ENCODE measurements around the gene PRSS8.
"Not testable (repeated sequence)": the region's sequence is repeated elsewhere in the genome, so short reads cannot be mapped to it uniquely, and the experiment has no call there.

The PRSS8 gene

DNA sequence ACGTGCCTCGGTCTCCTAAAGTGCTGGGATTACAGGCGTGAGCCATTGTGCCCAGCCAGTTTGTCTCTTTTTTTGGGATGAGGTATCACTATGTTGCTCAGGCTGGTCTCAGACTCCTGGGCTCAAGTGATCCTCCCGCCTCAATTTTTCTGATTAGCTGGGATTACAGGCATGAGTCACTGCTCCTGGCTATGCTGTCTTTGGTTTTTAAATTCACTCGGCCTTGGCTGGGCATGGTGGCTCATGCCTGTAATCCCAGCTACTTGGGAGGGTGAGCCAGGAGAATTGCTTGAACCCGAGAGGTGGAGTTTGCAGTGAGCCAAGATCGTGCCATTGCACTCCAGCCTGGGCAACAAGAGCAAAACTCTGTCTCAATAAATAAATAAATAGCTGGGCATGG, 8.9 kb upstream of the PRSS8 start:
- not testable (repeated sequence) for DNase-seq (ENCODE audit: low read depth in 2 of 2)

GRCh38 chr16:31143694-31144148, 8.2 kb upstream of the PRSS8 start:
- no peak for DNase-seq (ENCODE audit: low read depth in 2 of 2)

DNA sequence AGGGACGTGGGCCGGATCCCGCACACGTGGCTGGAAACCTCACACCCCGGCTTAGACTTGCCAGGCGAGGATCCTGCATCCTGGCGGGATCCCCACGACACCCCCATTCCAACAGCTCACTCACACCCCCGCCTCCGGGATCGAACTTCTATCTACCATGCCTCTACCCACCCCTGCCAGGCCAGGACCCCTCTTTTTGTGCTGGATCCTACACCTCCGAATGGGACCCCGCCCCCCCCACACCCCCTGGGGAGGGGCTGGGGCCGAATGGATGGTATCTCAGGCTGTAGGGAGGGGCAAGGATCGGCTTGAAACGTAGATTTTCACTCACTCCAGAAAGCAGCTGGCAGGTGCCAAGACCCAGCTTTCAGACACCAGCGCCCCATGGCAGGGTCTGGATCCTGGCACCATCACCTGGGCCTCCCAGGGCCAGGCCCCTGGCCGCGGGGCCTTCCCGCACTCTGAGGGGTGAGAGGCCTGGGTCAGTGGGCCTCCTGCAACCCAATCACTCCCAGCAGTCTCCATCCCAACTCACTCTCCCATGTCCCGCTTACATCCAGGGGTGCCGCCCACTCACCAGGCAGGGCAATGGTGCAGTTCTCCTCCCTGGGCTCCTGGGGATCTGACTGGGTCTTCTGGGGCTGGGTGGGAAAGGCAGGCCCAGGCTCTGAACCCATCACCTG, 7.6 kb upstream of the PRSS8 start:
- no peak for DNase-seq (ENCODE audit: low read depth in 2 of 2)

DNA sequence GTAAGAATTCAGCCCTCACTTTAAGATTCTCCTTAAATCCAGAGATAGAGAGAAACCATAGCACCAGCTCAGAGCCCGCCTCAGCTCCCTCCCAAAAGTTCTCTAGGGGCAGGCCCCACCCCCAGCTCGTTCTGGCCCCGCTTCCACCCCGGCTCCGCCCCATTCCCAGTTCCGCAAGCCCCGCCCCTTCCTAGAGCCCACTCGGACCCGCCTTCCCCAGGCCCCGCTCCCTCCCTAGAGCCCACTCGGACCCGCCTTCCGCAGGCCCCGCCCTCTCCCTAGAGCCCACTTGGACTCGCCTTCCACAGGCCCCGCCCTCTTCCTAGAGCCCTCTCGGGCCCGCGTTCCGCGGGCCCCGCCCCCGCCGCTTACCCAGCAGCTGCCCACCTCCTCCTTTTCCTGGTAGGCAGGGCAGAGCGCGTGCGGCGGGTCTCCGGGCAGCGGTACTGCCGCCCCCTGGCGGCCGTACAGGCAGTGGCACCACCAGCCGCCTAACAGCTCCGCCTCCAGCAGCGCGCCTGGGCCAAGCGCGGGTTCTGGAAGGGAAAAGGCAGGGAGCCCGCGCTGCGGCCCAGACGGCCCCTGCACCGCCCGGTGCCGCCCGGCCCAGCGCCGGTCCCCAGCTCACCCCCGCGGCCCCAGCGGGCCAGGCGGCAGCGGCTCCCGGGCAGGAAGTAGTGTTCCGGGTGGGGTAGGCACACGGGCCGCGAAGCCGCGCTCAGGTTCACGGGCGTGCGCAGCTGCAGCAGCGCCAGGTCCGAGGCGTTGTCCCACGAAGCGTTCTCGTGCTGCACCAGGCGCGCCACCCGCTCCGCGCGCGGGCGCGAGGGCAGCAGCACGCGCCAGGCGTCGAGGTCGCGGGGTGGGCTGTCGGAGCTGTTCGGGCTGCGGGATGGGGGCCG, 6.8 kb upstream of the PRSS8 start:
- DNase-seq (ENCODE audit: low read depth in 2 of 2): peak; percentile 89 to 93

DNA sequence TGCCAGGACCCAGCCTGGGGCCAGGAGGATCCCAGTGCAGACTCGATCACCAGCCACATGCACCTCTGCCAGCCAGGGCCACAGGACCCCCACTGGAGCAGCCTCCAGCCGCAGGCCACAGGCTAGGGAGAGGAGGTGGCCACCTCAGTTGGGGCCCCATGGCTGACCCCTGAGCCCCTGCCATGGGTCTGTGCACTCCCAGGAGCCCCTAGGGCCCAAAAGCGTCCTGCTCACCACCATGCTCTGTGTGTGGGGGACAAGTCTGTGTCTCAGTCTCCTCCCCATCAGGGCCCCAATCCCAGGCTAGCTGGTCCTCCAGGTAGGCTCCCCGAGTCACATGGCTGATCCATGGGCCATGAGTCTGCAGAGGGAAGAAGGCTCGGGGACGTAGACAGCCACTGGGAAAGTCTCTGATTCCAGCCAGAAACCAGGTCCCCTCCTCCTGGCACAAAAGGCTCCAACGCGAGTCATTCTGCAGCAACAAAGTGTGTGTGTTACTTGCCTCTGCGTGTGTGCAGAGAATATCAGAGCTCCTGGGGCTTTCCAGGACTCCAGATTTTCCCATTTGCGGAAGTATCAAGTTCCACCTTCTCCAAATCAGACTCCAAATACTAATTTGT, 6.1 kb upstream of the PRSS8 start:
- no peak for DNase-seq (ENCODE audit: low read depth in 2 of 2)

GRCh38 chr16:31141071-31141469, 5.5 kb upstream of the PRSS8 start:
- DNase-seq (ENCODE audit: low read depth in 2 of 2): not testable (repeated sequence)

DNA sequence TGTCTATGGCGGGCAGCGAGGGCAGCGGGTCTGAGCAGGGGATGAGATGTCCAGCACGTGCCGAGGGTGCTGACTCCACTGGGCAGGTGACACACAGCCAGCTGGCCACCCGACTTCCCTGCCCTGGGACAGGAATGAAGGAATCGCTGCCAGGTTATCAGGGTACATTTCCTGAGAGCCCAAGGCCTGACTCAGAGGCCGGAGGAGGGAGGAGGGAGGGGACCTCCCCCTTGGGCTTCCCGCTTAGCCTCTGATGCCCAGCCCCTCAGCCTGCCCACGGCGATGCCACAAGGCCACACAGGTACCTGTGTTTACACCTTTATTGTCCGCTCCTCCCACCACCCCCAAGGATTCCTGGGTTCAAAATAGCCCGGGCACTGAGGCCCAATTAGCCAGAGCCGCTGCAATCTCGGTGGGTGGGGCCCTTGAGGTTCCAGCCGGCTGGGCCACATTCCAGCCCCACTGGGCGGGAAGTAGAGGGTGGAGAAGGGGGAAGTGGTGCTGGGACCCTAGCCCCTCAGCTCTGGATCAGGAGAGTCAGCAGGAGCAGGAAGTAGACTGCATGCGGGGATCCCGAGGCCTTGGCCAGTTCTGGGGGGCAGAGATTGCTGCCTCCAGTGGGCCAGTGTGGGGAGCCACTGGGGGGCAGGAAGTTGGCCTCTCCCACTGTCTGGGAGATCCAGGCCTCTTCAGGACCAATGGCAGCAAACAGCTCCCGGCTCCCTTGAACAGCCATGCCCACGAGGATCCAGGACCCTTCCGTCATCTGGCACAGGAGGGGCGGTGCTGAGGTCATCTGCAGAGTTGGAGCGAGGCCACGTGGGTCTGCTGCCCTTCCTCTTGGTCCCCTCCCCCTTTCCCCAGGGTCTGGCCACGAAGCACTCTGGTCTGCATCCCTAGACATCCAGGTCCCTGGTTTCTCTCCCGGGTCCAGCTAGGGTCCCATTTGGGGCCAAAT, 3.4 kb upstream of the PRSS8 start:
- DNase-seq (ENCODE audit: low read depth in 2 of 2): no peak

- not testable (repeated sequence) for DNase-seq (ENCODE audit: low read depth in 2 of 2)
Observed at GRCh38 chr16:31136822-31137499, 1.4 kb upstream of the PRSS8 start.

DNA sequence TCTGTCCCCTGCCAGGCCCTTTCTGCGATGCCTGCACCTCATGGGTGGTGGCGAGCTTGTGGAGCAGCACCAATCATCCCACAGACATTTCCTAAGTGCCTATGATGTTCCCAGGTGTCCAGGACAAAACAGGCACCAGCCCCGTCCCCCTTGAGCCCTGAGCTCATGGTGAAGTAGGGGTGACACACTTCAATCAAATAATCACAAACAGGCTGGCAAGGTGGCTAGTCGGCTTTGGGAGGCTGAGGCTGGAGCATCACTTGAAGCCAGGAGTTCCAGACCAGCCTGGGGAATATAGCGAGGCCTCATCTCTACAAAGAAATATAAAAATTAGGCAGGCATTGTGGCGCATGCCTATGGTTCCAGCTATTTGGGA, 748 bp upstream of the PRSS8 start:
- no peak for DNase-seq (ENCODE audit: low read depth in 2 of 2)

DNA sequence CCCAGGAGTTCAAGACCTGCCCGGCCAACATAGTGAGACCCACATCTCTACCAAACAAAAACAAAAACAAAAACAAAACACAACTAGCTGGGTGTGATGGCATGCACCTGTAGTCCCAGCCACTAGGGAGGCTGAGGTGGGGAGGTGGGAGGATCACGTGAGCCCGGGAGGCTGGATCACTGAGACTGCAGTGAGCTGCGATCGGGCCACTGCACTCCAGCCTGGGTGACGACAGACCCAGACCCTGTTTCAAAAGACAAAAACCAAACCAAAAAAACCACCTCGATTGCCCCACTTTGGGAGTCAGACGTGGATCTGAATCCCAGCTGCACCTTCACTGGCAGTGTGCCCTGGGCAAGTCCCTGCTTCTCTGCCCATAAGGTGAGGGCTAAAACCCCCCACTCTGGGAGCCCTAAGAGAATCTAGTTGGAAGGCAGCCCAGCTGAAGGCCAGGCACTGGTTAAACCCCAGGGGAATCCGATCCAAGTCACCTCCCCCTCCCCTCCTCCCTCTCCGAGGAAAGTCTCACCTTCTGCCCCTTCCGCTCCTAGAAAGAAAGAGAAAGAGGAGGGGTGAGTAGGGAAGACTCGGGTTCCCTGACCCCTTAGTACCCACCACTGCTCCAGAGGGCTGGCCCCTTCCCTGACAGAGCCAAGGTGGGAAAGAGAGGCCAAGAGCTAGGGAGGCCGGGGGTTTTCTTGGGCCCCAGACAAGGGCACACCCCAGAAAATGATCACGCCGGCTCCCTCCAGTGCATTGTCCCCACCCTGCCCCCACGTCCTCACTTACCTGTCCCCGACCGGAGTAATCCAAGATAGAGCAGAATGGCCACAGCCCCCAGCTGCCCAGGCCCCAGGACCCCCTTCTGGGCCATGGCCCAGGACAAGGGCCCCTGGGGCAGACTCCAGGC, 647 bp downstream of the PRSS8 start:
- DNase-seq (ENCODE audit: low read depth in 2 of 2): no peak

GRCh38 chr16:31134091-31134571, 1.4 kb downstream of the PRSS8 start:
- no peak for DNase-seq (ENCODE audit: low read depth in 2 of 2)

DNA sequence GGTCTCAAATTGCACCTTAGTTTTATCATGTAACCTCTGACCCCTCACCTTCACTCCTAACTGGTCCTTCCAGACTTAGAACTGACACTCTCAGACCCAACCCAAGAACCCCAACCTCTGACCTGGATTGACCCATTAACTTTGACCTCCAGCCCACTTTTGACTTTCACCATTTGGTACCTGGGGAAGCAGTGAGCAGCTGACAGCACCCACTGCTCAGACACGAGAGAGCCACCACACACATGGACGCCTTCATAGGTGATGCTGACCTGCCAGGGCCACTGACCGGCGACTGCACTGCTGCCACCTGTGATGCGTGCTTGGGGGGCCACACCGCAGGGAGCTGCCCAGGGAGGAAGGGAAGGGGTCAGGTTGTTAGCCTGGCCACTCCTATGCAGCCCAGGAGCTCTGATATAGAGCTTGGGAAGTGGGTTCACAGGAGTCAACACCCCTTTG, 2.5 kb downstream of the PRSS8 start:
- no peak for DNase-seq (ENCODE audit: low read depth in 2 of 2)

GRCh38 chr16:31132303-31132979, 3.1 kb downstream of the PRSS8 start:
- no peak for DNase-seq (ENCODE audit: low read depth in 2 of 2)

DNA sequence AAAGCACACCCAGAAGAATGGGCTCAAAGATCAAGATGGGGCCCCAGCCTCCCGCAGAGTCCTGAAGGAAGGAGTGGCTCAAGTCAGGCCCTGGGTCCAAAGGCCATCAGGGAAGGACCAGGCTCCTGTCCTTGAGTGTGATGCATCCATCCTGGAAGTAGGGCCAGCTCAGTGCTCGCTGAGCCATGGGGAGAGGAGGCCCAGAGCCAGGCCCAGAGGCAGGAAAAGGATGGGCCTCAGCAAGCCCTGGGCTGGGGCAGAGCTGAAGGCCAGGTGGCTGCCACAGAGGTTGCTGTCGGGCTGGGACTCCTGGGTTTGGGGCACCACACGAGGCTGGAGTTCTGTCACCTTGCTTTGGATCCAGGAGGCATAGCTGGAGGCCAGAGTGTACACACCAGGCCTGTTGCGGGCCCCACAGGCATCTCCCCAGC, 3.7 kb downstream of the PRSS8 start:
- DNase-seq (ENCODE audit: low read depth in 2 of 2): no peak

- no peak for DNase-seq (ENCODE audit: low read depth in 2 of 2)
Observed at GRCh38 chr16:31131416-31131815, 4.1 kb downstream of the PRSS8 start.

GRCh38 chr16:31130899-31131298, 4.6 kb downstream of the PRSS8 start:
- DNase-seq (ENCODE audit: low read depth in 2 of 2): no peak

- DNase-seq (ENCODE audit: low read depth in 2 of 2): no peak
Observed at GRCh38 chr16:31130336-31130891, 5.1 kb downstream of the PRSS8 start.

- DNase-seq (ENCODE audit: low read depth in 2 of 2): no peak
Observed at GRCh38 chr16:31129568-31130335, 5.8 kb downstream of the PRSS8 start.

All from stimulated activated CD8-positive, alpha-beta memory T cell treated with anti-CD3 and anti-CD28 coated beads, Interleukin-2, amount 100 ng/mL, for 1 hour (primary cell).